NCI-H2196 (cell line): ENCODE results near the gene BGN.

Source experiments
- DNase-seq: peaks from one replicate; lab custom pipeline; 2025; ENCODE audit not compliant: unreplicated experiment; lab: John Stamatoyannopoulos, UW

The BGN gene

GRCh38 chrX:153502131-153502530, 7.4 kb downstream of the BGN start:
- no peak for DNase-seq

- no peak for DNase-seq
Measured at GRCh38 chrX:153502796-153503195, 8.0 kb downstream of the BGN start.

GRCh38 chrX:153504445-153505016, 9.8 kb downstream of the BGN start:
- no peak for DNase-seq

- DNase-seq: no peak
Measured at GRCh38 chrX:153505361-153505760, 10.6 kb downstream of the BGN start.

GRCh38 chrX:153507484-153508178, 12.9 kb downstream of the BGN start:
- peak; percentile 79 for DNase-seq

- no peak for DNase-seq
Measured at GRCh38 chrX:153509592-153509991, 14.8 kb downstream of the BGN start.

GRCh38 chrX:153510383-153510782, 15.6 kb downstream of the BGN start:
- DNase-seq: no peak

- DNase-seq: peak; percentile 48
Measured at GRCh38 chrX:153511784-153512500, 17.2 kb downstream of the BGN start.

- no peak for DNase-seq
Measured at GRCh38 chrX:153512501-153512893, 17.7 kb downstream of the BGN start.

GRCh38 chrX:153513265-153513664, 18.5 kb downstream of the BGN start:
- DNase-seq: no peak

GRCh38 chrX:153514259-153514658, 19.5 kb downstream of the BGN start:
- no peak for DNase-seq

- DNase-seq: no peak
Measured at GRCh38 chrX:153515435-153515834, 20.7 kb downstream of the BGN start.

- DNase-seq: no peak
Measured at GRCh38 chrX:153516073-153516472, 21.3 kb downstream of the BGN start.

GRCh38 chrX:153517423-153517822, 22.6 kb downstream of the BGN start, which contains the start of gene ATP2B3:
Gene ATP2B3 (plus strand): TSS chrX:153517642. CDS start chrX:153536248, 18,606 bp downstream.
- peak; percentile 3 for DNase-seq

GRCh38 chrX:153517946-153518834, 23.4 kb downstream of the BGN start:
- DNase-seq: no peak

- no peak for DNase-seq
Measured at GRCh38 chrX:153519569-153520286, 24.9 kb downstream of the BGN start.

- DNase-seq: no peak
Measured at GRCh38 chrX:153520287-153520917, 25.6 kb downstream of the BGN start.

GRCh38 chrX:153521034-153521433, 26.3 kb downstream of the BGN start:
- DNase-seq: no peak

- no peak for DNase-seq
Measured at GRCh38 chrX:153522259-153522658, 27.5 kb downstream of the BGN start.

GRCh38 chrX:153523269-153523668, 28.5 kb downstream of the BGN start:
- DNase-seq: no peak
